Measurements from ENCODE around the gene CNIH1.

CNIH1 gene

GRCh38 chr14:54377501-54377900, 63.7 kb downstream of the CNIH1 start:
- no peak for DNase-seq

- no peak for DNase-seq
Measured at GRCh38 chr14:54374117-54374884, 66.9 kb downstream of the CNIH1 start.
